OCI-LY7 (cell line): ENCODE results near the gene CCT2. TPM values are rescaled to one million over a fixed set of nuclear protein-coding genes. Genes with fewer than 3 reads are reported as not detected.

ENCODE experiments used
- BruUV-seq: library from RNA; stranded (reverse); fragments of 400-500 nt; replicated peaks from 2 replicates; lab custom pipeline; 2021; lab: Mats Ljungman, UMichigan
- CTCF ChIA-PET: fragments of 300-600 bp; sonication (Branson Sonifier 250); formaldehyde crosslinking; loops from one replicate; lab custom pipeline; 2022; ENCODE audit warnings: antibody characterized with exemption; ENCODE audit not compliant: unreplicated experiment; lab: Charles Lee
- POLR2A ChIA-PET: fragments of 300-600 bp; sonication (Branson Sonifier 250); formaldehyde crosslinking; loops from one replicate; lab custom pipeline; 2022; ENCODE audit warnings: antibody characterized with exemption; lab: Charles Lee
- DNase-seq: peaks from one replicate; pipeline ENCODE4 v3.0.0-alpha.2; 2015; ENCODE audit warnings: low spot score
- H2AFZ ChIP-seq: fragments of 200-600 bp; sonication (generic), shearing (Covaris generic); 2 replicates; pipeline ENCODE4 v1.6.1; 2014; ENCODE audit warnings: mild to moderate bottlenecking, antibody characterized with exemption, low read length, moderate library complexity
- H3K27ac ChIP-seq: fragments of 200-600 bp; sonication (generic); 2 replicates; pipeline ENCODE4 v1.5.1; 2014; ENCODE audit warnings: mixed run types, low read depth, mild to moderate bottlenecking, moderate library complexity, low read length, inconsistent platforms; ENCODE audit not compliant: poor library complexity, severe bottlenecking
- H3K36me3 ChIP-seq: fragments of 200-600 bp; sonication (generic); 2 replicates; pipeline ENCODE4 v1.6.1; 2014; ENCODE audit warnings: mild to moderate bottlenecking, antibody characterized with exemption, low read length, moderate library complexity, mixed read lengths; ENCODE audit not compliant: insufficient read depth
- H3K4me1 ChIP-seq: fragments of 200-600 bp; sonication (generic); 2 replicates; pipeline ENCODE4 v1.5.1; 2014; ENCODE audit warnings: mild to moderate bottlenecking, low read length; ENCODE audit not compliant: insufficient read depth, poor library complexity, severe bottlenecking
- H3K4me2 ChIP-seq: fragments of 200-600 bp; sonication (generic); 2 replicates; pipeline ENCODE4 v1.6.1; 2014; ENCODE audit warnings: mild to moderate bottlenecking, low read length
- H3K4me3 ChIP-seq: fragments of 200-600 bp; sonication (generic); 2 replicates; pipeline ENCODE4 v1.5.1; 2014; ENCODE audit warnings: mild to moderate bottlenecking, low read depth, low read length; ENCODE audit not compliant: poor library complexity, severe bottlenecking
- H3K79me2 ChIP-seq: fragments of 200-600 bp; sonication (generic); 2 replicates; pipeline ENCODE4 v1.6.1; 2016; ENCODE audit warnings: low read depth, mild to moderate bottlenecking, low read length, moderate library complexity, mixed read lengths; ENCODE audit not compliant: insufficient read depth
- H3K9me2 ChIP-seq: fragments of 200-600 bp; sonication (generic); 2 replicates; pipeline ENCODE4 v1.6.1; 2016; ENCODE audit warnings: mild to moderate bottlenecking, low read length, mixed read lengths; ENCODE audit not compliant: insufficient read depth
- H3K9me3 ChIP-seq: fragments of 200-600 bp; sonication (generic); 2 replicates; pipeline ENCODE4 v1.6.1; 2014; ENCODE audit warnings: mild to moderate bottlenecking, mixed run types, low read length, mixed read lengths
- H4K20me1 ChIP-seq: fragments of 200-600 bp; sonication (generic); 2 replicates; pipeline ENCODE4 v1.6.1; 2014; ENCODE audit warnings: mild to moderate bottlenecking, antibody characterized with exemption, low read length, moderate library complexity, mixed read lengths; ENCODE audit not compliant: insufficient read depth
- EZH2phosphoT487 ChIP-seq: fragments of 200-600 bp; sonication (generic); IDR thresholded peaks from 2 replicates; pipeline ENCODE4 v1.6.1; 2018; ENCODE audit warnings: low read depth, borderline replicate concordance, mild to moderate bottlenecking, mixed run types, antibody characterized with exemption, low read length, moderate library complexity, mixed read lengths
- intact Hi-C: fragments of 100-400 bp; cut with micrococcal nuclease; formaldehyde crosslinking; loops from one replicate; pipeline ENCODE4 v1.10.0; 2022; ENCODE audit not compliant: unreplicated experiment
- total RNA-seq, 2 experiments: library from RNA; depleted of rRNA in 1 of 2; stranded (reverse); fragments of >200 nt in 1 of 2; shearing (Covaris generic) in 1 of 2; gene quantifications; 2 replicates each; pipeline ENCODE4 v1.2.3, GENCODE V29; 2014 to 2022
- TF ChIP-seq, protein P1 (sequence below): fragments of 200-600 bp; sonication (generic); conservative IDR thresholded peaks from 2 replicates; pipeline ENCODE4 v1.5.1; 2014; ENCODE audit warnings: mild to moderate bottlenecking, antibody characterized with exemption, low read length, moderate library complexity, mixed read lengths

Gene CCT2
- total RNA-seq, 2 experiments from 2014 or later = 248 to 317 TPM

DNA sequence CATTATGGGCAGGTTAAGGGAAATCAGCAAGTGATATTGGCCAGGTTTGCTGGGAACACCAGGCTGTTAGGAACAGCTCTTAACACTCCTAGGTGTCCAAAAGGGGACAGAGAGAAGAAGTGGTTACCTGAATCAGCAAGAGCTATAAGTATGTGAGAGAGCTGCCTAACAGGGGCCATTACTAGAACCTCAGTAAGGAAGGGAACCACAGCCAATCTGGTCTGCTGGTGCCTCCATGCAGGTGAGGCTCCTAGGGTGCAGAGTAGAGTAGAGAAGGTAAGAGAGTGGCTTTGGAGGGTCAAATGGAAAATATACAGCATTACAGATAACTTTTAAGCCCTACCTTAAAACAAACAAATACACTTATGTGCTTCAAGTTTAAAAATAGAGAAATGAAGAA is 36.6 kb upstream of the CCT2 start:
- DNase-seq = no peak
- intact Hi-C loops = no loop called here
- Histone ChIP-seq H3K4me3 (no peak overlapping the region), H3K9me3 (peaks cover 6% of the 10 kb centered on the region; the same call in 1 of the 2 replicates), H3K79me2 (no peaks in the 10 kb centered on the region), H3K4me1 (no peaks in the 10 kb centered on the region), H3K4me2 (no peak overlapping the region), H3K9me2 (no peaks in the 10 kb centered on the region), H3K36me3 (peaks cover under 1% of the 10 kb centered on the region; the same call in 1 of the 2 replicates), H2AFZ (no peak overlapping the region), H3K27ac (no peak overlapping the region), H4K20me1 (no peaks in the 10 kb centered on the region)
- BruUV-seq = no TSS peak
- CTCF ChIA-PET = no interaction called here
- POLR2A ChIA-PET = interaction anchor here (0.6 to 1.5 kb wide), 5 partner anchors 9 to 79 kb away, joined by 3 to 8 read pairs (median 4); no protein-coding TSS in a partner anchor
- TF ChIP-seq, protein P1, sequence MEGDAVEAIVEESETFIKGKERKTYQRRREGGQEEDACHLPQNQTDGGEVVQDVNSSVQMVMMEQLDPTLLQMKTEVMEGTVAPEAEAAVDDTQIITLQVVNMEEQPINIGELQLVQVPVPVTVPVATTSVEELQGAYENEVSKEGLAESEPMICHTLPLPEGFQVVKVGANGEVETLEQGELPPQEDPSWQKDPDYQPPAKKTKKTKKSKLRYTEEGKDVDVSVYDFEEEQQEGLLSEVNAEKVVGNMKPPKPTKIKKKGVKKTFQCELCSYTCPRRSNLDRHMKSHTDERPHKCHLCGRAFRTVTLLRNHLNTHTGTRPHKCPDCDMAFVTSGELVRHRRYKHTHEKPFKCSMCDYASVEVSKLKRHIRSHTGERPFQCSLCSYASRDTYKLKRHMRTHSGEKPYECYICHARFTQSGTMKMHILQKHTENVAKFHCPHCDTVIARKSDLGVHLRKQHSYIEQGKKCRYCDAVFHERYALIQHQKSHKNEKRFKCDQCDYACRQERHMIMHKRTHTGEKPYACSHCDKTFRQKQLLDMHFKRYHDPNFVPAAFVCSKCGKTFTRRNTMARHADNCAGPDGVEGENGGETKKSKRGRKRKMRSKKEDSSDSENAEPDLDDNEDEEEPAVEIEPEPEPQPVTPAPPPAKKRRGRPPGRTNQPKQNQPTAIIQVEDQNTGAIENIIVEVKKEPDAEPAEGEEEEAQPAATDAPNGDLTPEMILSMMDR = no peak
- no peak for TF ChIP-seq EZH2phosphoT487

DNA sequence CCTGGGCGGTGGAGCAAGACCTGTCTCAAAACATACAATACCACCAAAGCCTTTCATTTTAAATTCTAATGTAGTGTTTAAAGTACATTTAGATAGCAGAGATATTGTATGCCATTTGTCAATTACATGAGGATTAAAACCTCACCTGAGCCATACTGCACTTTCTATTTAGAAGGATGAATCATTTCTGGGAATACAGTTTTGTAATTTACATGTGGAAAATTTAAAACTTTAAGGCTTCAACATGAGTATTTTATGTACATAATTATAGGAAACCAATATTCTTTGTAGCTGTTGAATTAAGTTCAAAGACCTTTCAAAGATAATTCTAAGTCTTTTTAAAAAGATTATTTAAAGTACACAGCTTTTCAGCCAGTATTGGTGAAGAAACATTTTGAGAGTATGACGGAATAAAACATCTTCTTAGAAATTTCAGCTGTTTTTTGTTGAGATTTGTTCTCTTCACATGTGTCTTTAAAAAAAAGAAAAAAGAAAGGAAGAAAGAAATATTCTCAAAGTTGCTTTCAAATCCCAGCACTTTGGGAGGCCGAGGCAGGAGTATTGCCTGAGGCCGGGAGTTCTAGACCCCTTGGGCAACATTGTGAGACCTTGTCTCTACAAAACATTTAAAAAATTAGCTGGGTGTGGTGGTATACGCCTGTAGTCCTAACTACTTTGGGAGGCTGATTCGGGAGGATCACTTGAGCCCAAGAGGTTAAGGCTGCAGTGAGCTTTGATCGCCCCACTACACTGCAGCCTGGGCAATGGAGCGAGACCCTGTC is 34.5 kb upstream of the CCT2 start:
- Histone ChIP-seq H2AFZ (no peak overlapping the region), H3K4me2 (no peak overlapping the region), H3K27ac (no peak overlapping the region), H4K20me1 (no peaks in the 10 kb centered on the region), H3K9me2 (no peaks in the 10 kb centered on the region), H3K4me1 (no peaks in the 10 kb centered on the region), H3K36me3 (no peaks in the 10 kb centered on the region), H3K4me3 (no peak overlapping the region), H3K79me2 (no peaks in the 10 kb centered on the region), H3K9me3 (no peaks in the 10 kb centered on the region)
- BruUV-seq = no TSS peak
- no peak for DNase-seq
- intact Hi-C loops = no loop called here
- POLR2A ChIA-PET = interaction anchor here (0.6 kb wide), 1 partner anchor 161 kb away, joined by 3 read pairs; no protein-coding TSS in a partner anchor
- CTCF ChIA-PET = no interaction called here
- TF ChIP-seq, protein P1 = no peak
- TF ChIP-seq EZH2phosphoT487 = no peak

DNA sequence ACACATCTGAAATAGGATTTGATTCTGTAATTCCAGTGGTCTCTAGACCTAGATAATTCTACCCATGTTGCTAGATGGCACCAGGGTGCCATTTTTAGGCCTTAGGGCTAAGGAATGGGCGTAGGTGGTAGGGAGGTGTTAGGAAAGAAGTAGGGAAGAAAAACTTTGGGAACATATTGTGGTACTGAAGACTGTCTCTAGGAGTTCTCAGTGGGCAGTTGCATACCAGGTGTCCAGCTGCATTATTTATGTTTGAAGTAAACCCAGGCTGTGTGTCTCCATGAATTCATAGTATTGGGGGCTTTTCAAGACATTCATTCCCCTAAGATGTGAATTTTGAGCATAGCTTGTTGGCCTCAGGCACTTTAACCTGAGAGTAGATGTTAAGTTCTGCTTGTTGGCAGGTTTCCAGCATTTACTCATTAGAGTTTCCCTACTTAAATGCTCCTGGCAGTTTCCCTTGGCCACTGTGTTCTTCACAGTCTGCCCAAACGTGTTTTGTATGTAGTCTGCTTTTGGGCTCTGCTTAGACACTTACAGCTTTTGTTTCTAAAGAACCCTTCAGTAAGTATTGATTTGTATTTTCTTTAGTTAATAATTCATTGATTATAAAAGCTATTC is 31.5 kb upstream of the CCT2 start:
- H3K36me3 ChIP-seq = no peaks in the 10 kb centered on the region
- H2AFZ ChIP-seq = no peak overlapping the region
- no peaks in the 10 kb centered on the region for H3K9me3 ChIP-seq
- H3K27ac ChIP-seq = no peak overlapping the region
- no peaks in the 10 kb centered on the region for H3K9me2 ChIP-seq
- DNase-seq = no peak
- ChIA-PET POLR2A (no interaction called here), CTCF (no interaction called here)
- TF ChIP-seq EZH2phosphoT487 = no peak
- TF ChIP-seq, protein P1 = no peak
- no peak overlapping the region for H3K4me2 ChIP-seq
- no peaks in the 10 kb centered on the region for H4K20me1 ChIP-seq
- H3K79me2 ChIP-seq = no peaks in the 10 kb centered on the region
- no TSS peak for BruUV-seq
- H3K4me1 ChIP-seq = no peaks in the 10 kb centered on the region
- intact Hi-C loops = no loop called here
- no peak overlapping the region for H3K4me3 ChIP-seq
